Measurements from ENCODE around the gene TMEM178A. TPM values are rescaled to one million over a fixed set of nuclear protein-coding genes. Genes with fewer than 3 reads are reported as not detected.
A peak's percentile ranks its signal among the peaks of the same experiment; 100 is the strongest.

TMEM178A gene
- total RNA-seq, 2 donors from 2014 or later, result 5.5 to 7.4 TPM

DNA sequence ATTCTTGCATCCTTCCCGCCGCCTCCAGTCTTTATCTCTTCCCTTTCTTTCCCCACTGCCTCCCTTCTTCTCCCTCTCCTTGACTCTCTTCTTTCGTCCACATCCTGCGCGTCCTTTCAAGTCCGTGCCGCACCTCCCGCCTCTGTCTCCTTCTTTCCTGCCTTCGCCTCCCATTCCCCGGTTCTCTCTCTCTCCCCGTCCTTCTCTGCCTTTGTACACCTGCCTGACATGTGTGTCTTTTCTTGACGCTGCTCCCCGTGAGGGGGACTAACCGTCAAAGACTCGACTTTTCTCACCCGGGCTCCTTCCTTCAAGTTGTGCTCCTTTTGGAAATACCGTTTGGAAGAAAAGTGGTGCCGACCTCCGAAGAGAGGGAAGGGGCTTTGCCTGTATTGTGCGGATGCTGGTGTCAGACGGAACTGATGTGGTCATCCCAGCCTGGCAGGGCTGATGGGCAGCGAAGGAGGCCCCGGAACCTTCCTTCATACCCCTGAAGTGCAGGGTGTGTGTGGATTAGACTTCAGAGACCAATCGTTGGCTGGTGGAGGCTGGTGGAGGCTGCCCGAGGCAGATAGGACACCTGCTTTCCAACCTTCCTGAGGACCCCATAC is 879 bp downstream of the TMEM178A start:
- 3 to 5% methylated on average over 13 to 25 of the region's 25 CpGs for WGBS, 2 experiments (ENCODE audit: insufficient coverage in 1 of 2, insufficient read length in 1 of 2)
- H3K27me3 Mint-ChIP-seq (ENCODE audit: insufficient read depth), result peaks cover 62% of the 10 kb centered on the region
- no peaks in the 10 kb centered on the region for H3K9me3 Mint-ChIP-seq
- TF ChIP-seq CTCF (conservative IDR thresholded peaks at IDR 0.05), result no peak
- Histone ChIP-seq H3K9me3 (ENCODE audit: control insufficient read depth, low read length) (no peaks in the 10 kb centered on the region), H3K4me1 (ENCODE audit: control insufficient read depth, insufficient read depth, low read length) (no peaks in the 10 kb centered on the region), H3K4me3 (ENCODE audit: low read length) (peak overlapping the region; percentile 82), H3K27me3 (ENCODE audit: control insufficient read depth, insufficient read depth, low read length, poor library complexity, severe bottlenecking) (peaks cover 50% of the 10 kb centered on the region), H3K9ac (ENCODE audit: extremely low read depth, low read length, poor library complexity, severe bottlenecking) (peak overlapping the region; percentile 18), H3K27ac (ENCODE audit: low read depth, low read length) (no peak overlapping the region), H3K36me3 (ENCODE audit: control insufficient read depth, insufficient read depth, low read length) (no peaks in the 10 kb centered on the region)
- DNase-seq, result peak; percentile 70
- H3K36me3 Mint-ChIP-seq (ENCODE audit: low read depth), result no peaks in the 10 kb centered on the region
- H3K4me1 Mint-ChIP-seq, result peaks cover 8% of the 10 kb centered on the region
- H3K4me3 Mint-ChIP-seq, result peak overlapping the region; percentile 84
- peak overlapping the region; percentile 53 for H3K27ac Mint-ChIP-seq

DNA sequence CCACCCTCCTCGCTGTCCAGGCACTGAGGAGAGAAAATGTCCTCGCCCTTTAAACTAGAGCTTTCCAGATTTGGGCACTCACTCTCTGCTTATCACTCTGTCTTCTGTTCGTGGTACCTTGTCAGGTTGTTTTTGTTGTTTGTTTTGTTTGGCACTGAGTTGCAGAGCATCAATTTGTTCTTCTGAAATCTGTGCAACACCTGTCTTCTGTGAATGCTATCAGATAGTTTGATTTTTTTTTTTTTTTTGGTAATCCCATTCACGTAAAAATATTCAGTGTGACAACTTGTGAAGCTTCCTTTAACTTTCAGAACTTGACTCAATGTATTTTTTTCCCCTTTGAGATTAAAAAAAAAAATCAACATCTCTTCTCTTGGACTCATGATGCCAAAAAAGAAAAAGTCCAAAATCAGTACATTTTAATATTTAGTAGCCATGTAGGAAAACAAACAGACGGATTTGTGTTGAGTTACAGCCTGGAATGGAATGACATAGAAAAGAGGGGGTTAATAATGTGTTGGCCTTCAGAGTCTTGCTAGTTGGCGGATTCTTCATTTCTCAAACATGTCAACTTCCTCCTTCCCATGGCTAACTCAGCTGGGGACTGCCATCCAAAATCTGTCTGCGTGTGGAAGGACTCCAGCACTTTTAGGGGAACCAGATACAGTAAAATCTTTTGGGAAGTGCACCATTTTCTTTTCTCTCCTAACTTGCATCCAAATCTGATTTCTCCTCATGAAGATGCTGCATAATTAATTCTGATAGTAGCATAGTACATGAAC is 1.6 kb downstream of the TMEM178A start:
- Mint-ChIP-seq H3K27ac (no peak overlapping the region), H3K4me1 (peaks cover 6% of the 10 kb centered on the region), H3K9me3 (no peaks in the 10 kb centered on the region), H3K4me3 (peak overlapping the region; percentile 84), H3K36me3 (ENCODE audit: low read depth) (no peaks in the 10 kb centered on the region), H3K27me3 (ENCODE audit: insufficient read depth) (peaks cover 62% of the 10 kb centered on the region)
- Histone ChIP-seq H3K4me3 (ENCODE audit: low read length) (peak overlapping the region; percentile 82), H3K27me3 (ENCODE audit: control insufficient read depth, insufficient read depth, low read length, poor library complexity, severe bottlenecking) (peaks cover 50% of the 10 kb centered on the region), H3K9ac (ENCODE audit: extremely low read depth, low read length, poor library complexity, severe bottlenecking) (no peak overlapping the region), H3K27ac (ENCODE audit: low read depth, low read length) (no peak overlapping the region), H3K9me3 (ENCODE audit: control insufficient read depth, low read length) (no peaks in the 10 kb centered on the region), H3K36me3 (ENCODE audit: control insufficient read depth, insufficient read depth, low read length) (no peaks in the 10 kb centered on the region), H3K4me1 (ENCODE audit: control insufficient read depth, insufficient read depth, low read length) (no peaks in the 10 kb centered on the region)
- WGBS, 2 experiments (ENCODE audit: insufficient coverage in 1 of 2, insufficient read length in 1 of 2), result 47 to 56% methylated on average over 4 to 7 of the region's 7 CpGs
- DNase-seq, result no peak
- TF ChIP-seq CTCF (conservative IDR thresholded peaks at IDR 0.05), result no peak

DNA sequence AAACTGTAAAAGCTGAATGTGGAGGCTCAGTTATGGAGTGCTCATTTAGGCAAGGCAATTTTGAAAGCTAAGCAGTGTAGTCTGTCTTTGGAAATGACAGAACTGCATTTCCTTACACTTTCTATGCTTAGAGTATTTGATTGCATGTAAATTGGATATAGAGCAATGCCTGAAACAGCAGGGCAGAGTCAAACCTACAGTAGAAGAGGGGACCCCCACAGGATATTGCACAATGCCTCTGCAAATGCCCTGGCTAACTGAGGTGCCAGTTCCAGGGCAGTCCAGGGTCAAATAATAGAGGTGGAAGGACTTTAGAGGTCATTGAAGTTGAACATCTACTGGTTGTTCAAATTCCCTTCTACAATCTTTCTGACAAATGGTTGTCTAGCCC is 2.2 kb downstream of the TMEM178A start:
- H3K4me3 ChIP-seq (ENCODE audit: low read length), result no peak overlapping the region
- H3K4me1 ChIP-seq (ENCODE audit: control insufficient read depth, insufficient read depth, low read length), result no peaks in the 10 kb centered on the region
- no peaks in the 10 kb centered on the region for H3K9me3 ChIP-seq (ENCODE audit: control insufficient read depth, low read length)
- H3K27ac ChIP-seq (ENCODE audit: low read depth, low read length), result no peak overlapping the region
- H3K27me3 ChIP-seq (ENCODE audit: control insufficient read depth, insufficient read depth, low read length, poor library complexity, severe bottlenecking), result peaks cover 50% of the 10 kb centered on the region
- H3K4me1 Mint-ChIP-seq, result peaks cover 6% of the 10 kb centered on the region
- DNase-seq, result no peak
- H3K9me3 Mint-ChIP-seq, result no peaks in the 10 kb centered on the region
- H3K27ac Mint-ChIP-seq, result no peak overlapping the region
- TF ChIP-seq CTCF (conservative IDR thresholded peaks at IDR 0.05), result no peak
- no peaks in the 10 kb centered on the region for H3K36me3 ChIP-seq (ENCODE audit: control insufficient read depth, insufficient read depth, low read length)
- H3K9ac ChIP-seq (ENCODE audit: extremely low read depth, low read length, poor library complexity, severe bottlenecking), result no peak overlapping the region
- H3K36me3 Mint-ChIP-seq (ENCODE audit: low read depth), result no peaks in the 10 kb centered on the region
- peaks cover 65% of the 10 kb centered on the region for H3K27me3 Mint-ChIP-seq (ENCODE audit: insufficient read depth)
- H3K4me3 Mint-ChIP-seq, result peak overlapping the region; percentile 84

Data from endodermal cell (in vitro differentiated cells).